Renal cortical epithelial cell (primary cell): ENCODE measurements around the gene OR51B5. TPM values are rescaled to one million over a fixed set of nuclear protein-coding genes. Genes with fewer than 3 reads are reported as not detected.
"Not testable (repeated sequence)": the region's sequence is repeated elsewhere in the genome, so short reads cannot be mapped to it uniquely, and the experiment has no call there.

ENCODE experiments used
- DNase-seq: peaks from one replicate; pipeline ENCODE4 v3.0.0-alpha.2; 2011; ENCODE audit warnings: low read depth
- total RNA-seq: library from RNA; depleted of rRNA; stranded (reverse); fragments of >200 nt; gene quantifications from 2 replicates; pipeline ENCODE4 v1.2.3, GENCODE V29; 2014

OR51B5 gene
- total RNA-seq, 1 donor from 2014 or later, result 0.15 TPM

- DNase-seq, result no peak
Measured at GRCh38 chr11:5336331-5336730, 7.0 kb downstream of the OR51B5 start.

GRCh38 chr11:5335170-5335569 lies 8.2 kb downstream of the OR51B5 start:
- DNase-seq, result no peak

GRCh38 chr11:5324197-5324596 lies 19.1 kb downstream of the OR51B5 start, which contains the start of gene OR51B2:
Gene OR51B2, minus strand, starts transcription at chr11:5324297. Its CDS starts 0 bp downstream, at chr11:5324297.
- no peak for DNase-seq

- DNase-seq, result no peak
Measured at GRCh38 chr11:5317292-5317691, 26.0 kb downstream of the OR51B5 start.

GRCh38 chr11:5313326-5314023 lies 29.8 kb downstream of the OR51B5 start:
- DNase-seq, result not testable (repeated sequence)

GRCh38 chr11:5310423-5310822 lies 32.9 kb downstream of the OR51B5 start:
- DNase-seq, result no peak

GRCh38 chr11:5307256-5308019 lies 35.9 kb downstream of the OR51B5 start:
- DNase-seq, result no peak

GRCh38 chr11:5304046-5304445 lies 39.3 kb downstream of the OR51B5 start:
- no peak for DNase-seq

GRCh38 chr11:5303626-5304025 lies 39.7 kb downstream of the OR51B5 start:
- DNase-seq, result no peak

- DNase-seq, result no peak
Measured at GRCh38 chr11:5301846-5302245, 41.5 kb downstream of the OR51B5 start, which contains the start of gene OR51B4. Gene OR51B4, minus strand, starts transcription at chr11:5301946. Its CDS starts 0 bp downstream, at chr11:5301946.

GRCh38 chr11:5300251-5300650 lies 43.1 kb downstream of the OR51B5 start:
- DNase-seq, result no peak

- no peak for DNase-seq
Measured at GRCh38 chr11:5298451-5298850, 44.9 kb downstream of the OR51B5 start.

- DNase-seq, result no peak
Measured at GRCh38 chr11:5297721-5298323, 45.5 kb downstream of the OR51B5 start.

- not testable (repeated sequence) for DNase-seq
Measured at GRCh38 chr11:5294342-5294995, 48.9 kb downstream of the OR51B5 start.

- no peak for DNase-seq
Measured at GRCh38 chr11:5293028-5293427, 50.3 kb downstream of the OR51B5 start.

Other genes with a start within 250 kb of the OR51B5 start
- not detected in 2 replicates for gene OR52A5, start 205.2 kb downstream of the OR51B5 start, total RNA-seq
- not detected in 2 replicates for gene OR52A1, start 188.8 kb downstream of the OR51B5 start, total RNA-seq
- not detected in 2 replicates for gene OR51V1, start 142.8 kb downstream of the OR51B5 start, total RNA-seq
- gene HBB, start 116.5 kb downstream of the OR51B5 start, total RNA-seq, result not detected in 2 replicates
- not detected in 2 replicates for gene HBD, start 109.0 kb downstream of the OR51B5 start, total RNA-seq
- not detected in 2 replicates for gene HBG1, start 93.7 kb downstream of the OR51B5 start, total RNA-seq
- not detected in 2 replicates for gene HBG2, start 88.7 kb downstream of the OR51B5 start, total RNA-seq
- gene HBE1, start 73.6 kb downstream of the OR51B5 start, total RNA-seq, result not detected in 2 replicates
- not detected in 2 replicates for gene OR51B4, start 41.6 kb downstream of the OR51B5 start, total RNA-seq
- gene OR51B2, start 19.2 kb downstream of the OR51B5 start, total RNA-seq, result not detected in 2 replicates
- not detected in 2 replicates for gene OR51B6, start 8.0 kb upstream of the OR51B5 start, total RNA-seq
- gene OR51M1, start 40.3 kb upstream of the OR51B5 start, total RNA-seq, result not detected in 2 replicates
- gene OR51Q1, start 78.6 kb upstream of the OR51B5 start, total RNA-seq, result not detected in 2 replicates
- 0.20 TPM in 1 of 2 replicates, not detected in the other for gene OR51I1, start 98.0 kb upstream of the OR51B5 start, total RNA-seq
- gene OR51I2, start 105.8 kb upstream of the OR51B5 start, total RNA-seq, result not detected in 2 replicates
- gene OR52D1, start 145.2 kb upstream of the OR51B5 start, total RNA-seq, result 0.10 TPM in 1 of 2 replicates, not detected in the other
- 0.05 TPM in 1 of 2 replicates, not detected in the other for gene UBQLN3, start 166.4 kb upstream of the OR51B5 start, total RNA-seq
- 0.30 TPM in 1 of 2 replicates, not detected in the other for gene UBQLNL, start 173.2 kb upstream of the OR51B5 start, total RNA-seq
- 0.10 TPM in 1 of 2 replicates, not detected in the other for gene OR52H1, start 205.0 kb upstream of the OR51B5 start, total RNA-seq
- not detected in 2 replicates for gene OR52B6, start 237.4 kb upstream of the OR51B5 start, total RNA-seq